ENCODE measurements around the gene AKAP13. TPM values are rescaled to one million over a fixed set of nuclear protein-coding genes. Genes with fewer than 3 reads are reported as not detected.
A peak's percentile ranks its signal among the peaks of the same experiment; 100 is the strongest.

AKAP13 gene
- total and polyA plus RNA-seq, 2 donors (not counting 1 experiment from before 2014, with no cell fraction given): 73.8 to 358 TPM

DNA sequence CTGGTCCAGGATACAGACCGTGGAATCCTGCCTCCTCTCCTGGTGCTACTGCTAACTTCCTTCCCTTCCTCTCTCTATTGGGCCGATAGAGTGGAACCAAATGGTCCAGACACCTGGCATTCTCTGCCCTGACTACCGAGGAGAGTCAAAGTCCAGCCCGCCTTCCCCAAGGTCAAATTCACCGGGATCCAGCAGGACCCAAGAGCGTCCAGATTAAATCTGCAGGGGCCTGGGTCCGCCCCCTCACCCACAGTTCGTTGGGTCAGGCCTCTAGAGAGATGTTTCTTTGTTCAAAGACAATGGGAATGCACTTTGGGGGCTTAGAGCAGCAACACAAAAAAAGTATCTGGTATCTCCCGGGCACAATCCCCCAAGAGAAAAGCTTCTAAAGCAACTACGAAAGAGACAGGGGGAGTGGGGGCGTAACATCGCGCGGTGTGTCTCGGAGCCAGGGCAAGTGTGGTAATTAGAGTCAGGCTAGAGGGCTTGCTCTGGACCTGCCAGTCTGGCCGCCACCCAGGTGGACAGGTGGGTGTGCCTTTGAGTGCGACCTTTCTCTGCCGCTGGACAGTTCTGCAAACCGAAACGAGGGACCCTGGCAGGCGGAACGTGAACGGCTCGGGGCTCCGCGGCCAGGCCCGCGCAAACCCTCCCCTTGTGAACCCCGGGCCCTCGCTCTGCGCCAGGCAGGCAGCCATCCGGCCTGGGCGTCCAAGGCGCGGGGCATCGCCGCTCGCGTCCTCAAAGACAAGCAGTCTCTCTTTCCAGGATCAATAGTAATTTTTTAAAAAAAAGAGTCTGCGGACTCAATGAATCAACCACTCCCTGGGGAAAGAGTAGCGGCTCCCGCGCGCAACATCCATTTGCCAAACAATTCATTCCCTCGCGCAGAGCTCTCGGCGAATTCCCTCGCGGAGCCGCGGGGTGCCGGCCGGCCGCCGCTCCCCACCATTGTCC is 413.5 kb downstream of the AKAP13 start:
- Mint-ChIP-seq H3K4me1 (peaks cover 24% of the 10 kb centered on the region), H3K27me3 (peaks cover 1% of the 10 kb centered on the region), H3K9me3 (ENCODE audit: insufficient read depth) (no peaks in the 10 kb centered on the region), H3K27ac (peak overlapping the region; percentile 59), H3K4me3 (peak overlapping the region; percentile 91)
- intact Hi-C loops (cut with micrococcal nuclease): loop anchor here (2.0 kb wide), 2 partner anchors 47 to 105 kb away; no protein-coding TSS in a partner anchor
- POLR2A ChIA-PET: no interaction called here
- H3K27ac ChIP-seq (ENCODE audit: low read length in 2 of 2): peak overlapping the region in 1 of 2 donors; percentile 66
- H2AFZ ChIP-seq (ENCODE audit: insufficient read depth, low read depth, low read length, poor library complexity, severe bottlenecking): peak overlapping the region; percentile 83
- WGBS (ENCODE audit: insufficient coverage): 5% methylated on average over 53 of the region's 56 CpGs
- CTCF ChIA-PET: no interaction called here
- H3K4me3 ChIP-seq (ENCODE audit: control extremely low read depth in 1 of 5, extremely low read depth in 1 of 5, insufficient read depth in 1 of 5, low read depth in 2 of 5, low read length in 4 of 5): peak overlapping the region; percentile 47 to 79 (median 68)
- H3K36me3 ChIP-seq (replicated peaks in 1 of 2; ENCODE audit: control extremely low read depth in 1 of 2, control insufficient read depth in 1 of 2, extremely low read depth in 1 of 2, insufficient read depth in 2 of 2, low read length in 1 of 2): no peaks in the 10 kb centered on the region
- peaks cover 15 to 21% of the 10 kb centered on the region in 2 donors for H3K4me1 ChIP-seq (ENCODE audit: control insufficient read depth in 2 of 2, insufficient read depth in 2 of 2, low read length in 2 of 2)
- H3K9ac ChIP-seq (ENCODE audit: low read length): peak overlapping the region; percentile 70
- ATAC-seq (ENCODE audit: low read depth) (peak; percentile 11), DNase-seq (peak; percentile 57)
- H3K79me2 ChIP-seq (ENCODE audit: control insufficient read depth, insufficient read depth, low read length): peaks cover 17% of the 10 kb centered on the region
- TF ChIP-seq EZH2 (IDR thresholded peaks at IDR 0.05; ENCODE audit: borderline replicate concordance, insufficient read depth, low read depth, low read length, poor library complexity, severe bottlenecking) (no peak), CTCF (IDR thresholded peaks at IDR 0.05) (no peak)
- H3K4me2 ChIP-seq (replicated peaks; ENCODE audit: low read depth, low read length, poor library complexity, severe bottlenecking): peak overlapping the region; percentile 88
- H4K20me1 ChIP-seq (ENCODE audit: control insufficient read depth, insufficient read depth, low read length, poor library complexity, severe bottlenecking): no peaks in the 10 kb centered on the region
- peaks cover 0 to 5% (median 0%) of the 10 kb centered on the region in 4 experiments for H3K27me3 ChIP-seq (replicated peaks in 1 of 4; ENCODE audit: control extremely low read depth in 1 of 4, control insufficient read depth in 3 of 4, insufficient read depth in 4 of 4, low read length in 3 of 4)
- peaks cover 0 to 3% (median 0%) of the 10 kb centered on the region in 3 donors for H3K9me3 ChIP-seq (ENCODE audit: control extremely low read depth in 1 of 3, control insufficient read depth in 2 of 3, insufficient read depth in 1 of 3, low read length in 2 of 3)

All from B cell (primary cell).